ENCODE data around the gene CTU2. TPM values are rescaled to one million over a fixed set of nuclear protein-coding genes. Genes with fewer than 3 reads are reported as not detected.

Gene CTU2
- total and polyA plus RNA-seq, 9 of the 15 experiments (the other 6 are each of a cell fraction or from before 2014, with no cell fraction given): 1.3 to 105 (median 23.2) TPM

DNA sequence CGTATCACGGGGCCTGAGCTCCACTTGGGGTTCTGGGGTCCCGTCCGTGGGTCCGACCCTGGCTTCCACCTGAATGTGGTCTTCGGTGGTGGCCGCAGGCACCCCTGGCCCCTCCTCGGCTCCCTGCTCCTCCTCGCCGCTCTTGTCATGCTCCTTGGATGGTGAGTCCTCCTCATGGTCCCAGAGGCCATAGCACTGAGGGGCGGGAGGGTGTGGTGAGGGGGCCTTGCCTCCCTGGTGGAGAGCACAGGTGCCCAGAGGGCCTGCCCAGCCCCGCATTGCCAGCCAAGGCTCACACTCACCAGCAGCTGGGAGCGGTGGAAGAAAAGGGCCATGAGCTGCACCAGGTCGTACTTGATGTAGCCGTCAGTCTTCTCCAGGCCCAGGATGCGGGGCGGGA, 14.9 kb downstream of the CTU2 start:
- Histone ChIP-seq H4K20me1 (replicated peaks; ENCODE audit: control insufficient read depth, insufficient read depth, low read length) (no peaks in the 10 kb centered on the region; the same call in 1 of the 2 replicates), H3K36me3 (ENCODE audit: control insufficient read depth, insufficient read depth, low read length) (peaks cover 100% of the 10 kb centered on the region), H3K9ac (ENCODE audit: insufficient read depth in 1 of 2, low read depth in 2 of 2, low read length in 2 of 2) (no peak overlapping the region), H3K4me3 (no peak overlapping the region), H3K4me2 (ENCODE audit: insufficient read depth, low read length) (no peak overlapping the region), H2AFZ (ENCODE audit: low read depth, low read length) (no peak overlapping the region), H3K79me2 (ENCODE audit: control insufficient read depth, insufficient read depth, low read length) (no peaks in the 10 kb centered on the region; the same call in 2 of the 3 replicates), H3K4me1 (replicated peaks in 1 of 2; ENCODE audit: control insufficient read depth in 2 of 2, insufficient read depth in 2 of 2, low read length in 2 of 2) (peaks cover 0 to 49% of the 10 kb centered on the region in 2 experiments; a peak in 1 of 5 replicates), H3K27ac (ENCODE audit: extremely low read depth, low read depth, low read length) (no peak overlapping the region), H3K9me3 (replicated peaks; ENCODE audit: control insufficient read depth, insufficient read depth, low read depth, low read length) (0 out of 2 replicates have a peak, but pooled peaks cover 2% of the 10 kb centered on the region), H3K9me1 (ENCODE audit: control insufficient read depth, insufficient read depth, low read length) (peaks cover 3% of the 10 kb centered on the region), H3K27me3 (ENCODE audit: control insufficient read depth in 2 of 2, insufficient read depth in 2 of 2, low read length in 2 of 2) (no peaks in the 10 kb centered on the region; a peak in 1 of 5 replicates)
- 97% methylated on average over 10 of the region's 17 CpGs for whole genome bisulfite sequencing (ENCODE audit: insufficient coverage, low coverage, missing lambda C conversion rate)
- TF ChIP-seq FOXM1 (IDR thresholded peaks at IDR 0.05; ENCODE audit: low read depth) (no peak), FOXM1 (CRISPR knock-in tag; IDR thresholded peaks at IDR 0.05; ENCODE audit: low read depth) (no peak), RBFOX2 (IDR thresholded peaks at IDR 0.05; ENCODE audit: low read depth, low read length) (0 out of 2 replicates have a peak, but pooled peaks have one; percentile 3)
- ChIA-PET CTCF (ENCODE audit: low intra/inter-chr PET ratio) (no interaction called here), POLR2A (interaction anchor here (0.6 to 1.6 kb wide), 7 partner anchors 9 to 438 kb away, joined by 3 to 6 read pairs (median 3); no protein-coding TSS in a partner anchor)
- ATAC-seq: no peak
- intact Hi-C loops (cut with micrococcal nuclease): no loop called here
- DNase-seq (ENCODE audit: extremely low read depth in 1 of 4, low spot score in 3 of 4): no peak
- in situ Hi-C loops (cut with MboI): no loop called here
- FAIRE-seq: no peak
- no TSS peak for BruUV-seq (replicated peaks)

DNA sequence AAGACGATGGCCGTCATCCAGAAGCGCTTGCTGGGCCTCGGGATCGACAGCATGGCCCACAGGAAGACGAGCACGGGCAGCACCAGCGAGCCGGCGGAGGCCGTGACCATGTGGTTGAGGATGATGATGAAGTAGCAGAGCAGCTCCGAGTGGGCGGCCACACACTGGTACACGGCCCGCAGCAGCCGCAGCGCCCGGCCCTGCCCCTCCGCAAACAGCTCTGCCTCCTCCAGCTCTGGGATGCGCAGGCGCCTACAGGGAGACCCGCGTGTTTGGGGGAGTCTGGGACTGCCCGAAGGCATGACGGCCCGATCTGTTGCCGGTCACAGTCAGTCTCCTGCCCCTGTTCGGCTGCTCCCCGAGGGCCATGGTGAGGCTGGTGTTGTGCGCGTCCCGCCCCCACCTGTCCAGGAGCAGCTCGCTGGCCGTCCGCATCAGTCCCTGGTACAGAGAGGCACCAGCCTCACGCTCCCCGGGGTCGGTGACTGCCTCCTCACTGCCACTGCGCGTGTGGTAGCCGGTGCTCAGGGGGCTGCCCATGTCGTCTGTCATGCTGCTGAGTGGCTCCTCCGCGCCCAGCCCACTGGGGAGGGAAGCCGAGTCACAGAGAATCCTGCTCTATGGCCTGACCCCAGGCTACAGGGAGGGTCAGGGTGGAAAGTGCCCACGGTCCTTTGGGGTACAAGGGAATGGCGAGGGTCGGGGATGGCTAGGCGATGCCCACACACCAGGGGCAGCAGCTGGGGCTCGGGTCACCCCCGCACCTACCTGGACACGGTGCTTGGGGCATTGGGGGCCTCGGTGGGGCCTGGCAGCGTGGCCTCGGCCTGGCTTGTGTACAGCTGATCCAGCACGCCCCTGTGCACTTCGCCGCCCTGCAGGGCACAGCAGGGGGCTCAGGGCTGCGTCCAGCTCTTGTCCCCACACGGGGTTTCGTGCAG, 15.8 kb downstream of the CTU2 start:
- H2AFZ ChIP-seq (ENCODE audit: low read depth, low read length): no peak overlapping the region
- H3K9ac ChIP-seq (ENCODE audit: insufficient read depth in 1 of 2, low read depth in 2 of 2, low read length in 2 of 2): no peak overlapping the region
- no peak for DNase-seq (ENCODE audit: extremely low read depth in 1 of 4, low spot score in 3 of 4)
- H3K27ac ChIP-seq (ENCODE audit: extremely low read depth, low read depth, low read length): no peak overlapping the region
- POLR2A ChIA-PET: interaction anchor here (0.5 to 1.6 kb wide), 5 partner anchors 10 to 35 kb away, joined by 3 to 6 read pairs (median 5); no protein-coding TSS in a partner anchor
- H4K20me1 ChIP-seq (replicated peaks; ENCODE audit: control insufficient read depth, insufficient read depth, low read length): no peaks in the 10 kb centered on the region; the same call in 1 of the 2 replicates
- intact Hi-C loops (cut with micrococcal nuclease): no loop called here
- no peaks in the 10 kb centered on the region for H3K9me1 ChIP-seq (ENCODE audit: control insufficient read depth, insufficient read depth, low read length)
- H3K4me2 ChIP-seq (ENCODE audit: insufficient read depth, low read length): no peak overlapping the region
- no peak overlapping the region for H3K4me3 ChIP-seq
- no peak for FAIRE-seq
- H3K79me2 ChIP-seq (ENCODE audit: control insufficient read depth, insufficient read depth, low read length): no peaks in the 10 kb centered on the region; the same call in 2 of the 3 replicates
- H3K27me3 ChIP-seq (ENCODE audit: control insufficient read depth in 2 of 2, insufficient read depth in 2 of 2, low read length in 2 of 2): no peaks in the 10 kb centered on the region
- CTCF ChIA-PET (ENCODE audit: low intra/inter-chr PET ratio): no interaction called here
- 94% methylated on average over 50 of the region's 61 CpGs for WGBS (ENCODE audit: insufficient coverage, low coverage, missing lambda C conversion rate)
- H3K4me1 ChIP-seq (replicated peaks in 1 of 2; ENCODE audit: control insufficient read depth in 2 of 2, insufficient read depth in 2 of 2, low read length in 2 of 2): peaks cover 0 to 52% of the 10 kb centered on the region in 2 experiments; a peak in 1 of 5 replicates
- peaks cover 100% of the 10 kb centered on the region for H3K36me3 ChIP-seq (ENCODE audit: control insufficient read depth, insufficient read depth, low read length)
- H3K9me3 ChIP-seq (replicated peaks; ENCODE audit: control insufficient read depth, insufficient read depth, low read depth, low read length): no peaks in the 10 kb centered on the region
- ATAC-seq: no peak
- in situ Hi-C loops (cut with MboI): no loop called here
- BruUV-seq (replicated peaks): no TSS peak
- TF ChIP-seq CHD2 (IDR thresholded peaks at IDR 0.05; ENCODE audit: low read depth, low read length) (no peak), ZNF699 (CRISPR knock-in tag; IDR thresholded peaks at IDR 0.05; ENCODE audit: insufficient replicate concordance) (no peak), NFIC (IDR thresholded peaks at IDR 0.05) (no peak), RBM22 (IDR thresholded peaks at IDR 0.05; ENCODE audit: low read depth, low read length, poor library complexity, severe bottlenecking) (peak; percentile 96), PCBP2 (IDR thresholded peaks at IDR 0.05; ENCODE audit: low read depth, low read length, poor library complexity, severe bottlenecking) (no peak)
- TF ChIP-seq, protein P1, sequence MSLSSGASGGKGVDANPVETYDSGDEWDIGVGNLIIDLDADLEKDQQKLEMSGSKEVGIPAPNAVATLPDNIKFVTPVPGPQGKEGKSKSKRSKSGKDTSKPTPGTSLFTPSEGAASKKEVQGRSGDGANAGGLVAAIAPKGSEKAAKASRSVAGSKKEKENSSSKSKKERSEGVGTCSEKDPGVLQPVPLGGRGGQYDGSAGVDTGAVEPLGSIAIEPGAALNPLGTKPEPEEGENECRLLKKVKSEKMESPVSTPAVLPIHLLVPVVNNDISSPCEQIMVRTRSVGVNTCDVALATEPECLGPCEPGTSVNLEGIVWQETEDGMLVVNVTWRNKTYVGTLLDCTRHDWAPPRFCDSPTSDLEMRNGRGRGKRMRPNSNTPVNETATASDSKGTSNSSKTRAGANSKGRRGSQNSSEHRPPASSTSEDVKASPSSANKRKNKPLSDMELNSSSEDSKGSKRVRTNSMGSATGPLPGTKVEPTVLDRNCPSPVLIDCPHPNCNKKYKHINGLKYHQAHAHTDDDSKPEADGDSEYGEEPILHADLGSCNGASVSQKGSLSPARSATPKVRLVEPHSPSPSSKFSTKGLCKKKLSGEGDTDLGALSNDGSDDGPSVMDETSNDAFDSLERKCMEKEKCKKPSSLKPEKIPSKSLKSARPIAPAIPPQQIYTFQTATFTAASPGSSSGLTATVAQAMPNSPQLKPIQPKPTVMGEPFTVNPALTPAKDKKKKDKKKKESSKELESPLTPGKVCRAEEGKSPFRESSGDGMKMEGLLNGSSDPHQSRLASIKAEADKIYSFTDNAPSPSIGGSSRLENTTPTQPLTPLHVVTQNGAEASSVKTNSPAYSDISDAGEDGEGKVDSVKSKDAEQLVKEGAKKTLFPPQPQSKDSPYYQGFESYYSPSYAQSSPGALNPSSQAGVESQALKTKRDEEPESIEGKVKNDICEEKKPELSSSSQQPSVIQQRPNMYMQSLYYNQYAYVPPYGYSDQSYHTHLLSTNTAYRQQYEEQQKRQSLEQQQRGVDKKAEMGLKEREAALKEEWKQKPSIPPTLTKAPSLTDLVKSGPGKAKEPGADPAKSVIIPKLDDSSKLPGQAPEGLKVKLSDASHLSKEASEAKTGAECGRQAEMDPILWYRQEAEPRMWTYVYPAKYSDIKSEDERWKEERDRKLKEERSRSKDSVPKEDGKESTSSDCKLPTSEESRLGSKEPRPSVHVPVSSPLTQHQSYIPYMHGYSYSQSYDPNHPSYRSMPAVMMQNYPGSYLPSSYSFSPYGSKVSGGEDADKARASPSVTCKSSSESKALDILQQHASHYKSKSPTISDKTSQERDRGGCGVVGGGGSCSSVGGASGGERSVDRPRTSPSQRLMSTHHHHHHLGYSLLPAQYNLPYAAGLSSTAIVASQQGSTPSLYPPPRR (CRISPR knock-in tag; IDR thresholded peaks at IDR 0.05; ENCODE audit: borderline replicate concordance): no peak
